Kidney epithelial cell (primary cell): ENCODE results near the gene DCXR. TPM values are rescaled to one million over a fixed set of nuclear protein-coding genes. Genes with fewer than 3 reads are reported as not detected.

ENCODE experiments used
- DNase-seq: peaks from one replicate; pipeline ENCODE4 v3.0.0-alpha.2; 2010; ENCODE audit warnings: low read depth
- H3K27me3 ChIP-seq: 2 replicates; pipeline ENCODE4 v1.6.0; 2011; ENCODE audit warnings: low read length; ENCODE audit not compliant: control insufficient read depth, insufficient read depth
- H3K36me3 ChIP-seq: 2 replicates; pipeline ENCODE4 v1.5.1; 2011; ENCODE audit warnings: low read length; ENCODE audit not compliant: control insufficient read depth, insufficient read depth
- H3K4me3 ChIP-seq: 2 replicates; pipeline ENCODE4 v1.5.1; 2011; ENCODE audit warnings: low read depth, mild to moderate bottlenecking, control low read depth, low read length
- CTCF ChIP-seq: IDR thresholded peaks from 2 replicates; pipeline ENCODE4 v1.5.1; 2011; ENCODE audit warnings: mild to moderate bottlenecking, moderate library complexity, low read length, control low read depth, inconsistent platforms; ENCODE audit not compliant: insufficient read depth, poor library complexity, severe bottlenecking
- total RNA-seq: library from RNA; depleted of rRNA; stranded (reverse); fragments of >200 nt; gene quantifications from 2 replicates; pipeline ENCODE4 v1.2.3, GENCODE V29; 2015

Gene DCXR
- total RNA-seq, 1 donor from 2014 or later, result 70.8 TPM

- no peaks in the 10 kb centered on the region for H3K36me3 ChIP-seq
- peaks cover 3% of the 10 kb centered on the region for H3K27me3 ChIP-seq
- no peak for DNase-seq
- TF ChIP-seq CTCF, result no peak
- no peak overlapping the region for H3K4me3 ChIP-seq
These were observed 2.0 kb downstream of the DCXR start for GRCh38 chr17:82035488-82035887.

GRCh38 chr17:82034371-82035011 is 3.0 kb downstream of the DCXR start:
- TF ChIP-seq CTCF, result no peak
- no peak overlapping the region for H3K4me3 ChIP-seq
- no peaks in the 10 kb centered on the region for H3K36me3 ChIP-seq
- no peak for DNase-seq
- peaks cover 3% of the 10 kb centered on the region for H3K27me3 ChIP-seq

GRCh38 chr17:82033359-82034085 is 4.0 kb downstream of the DCXR start:
- DNase-seq, result no peak
- TF ChIP-seq CTCF, result no peak
- no peak overlapping the region for H3K4me3 ChIP-seq
- H3K27me3 ChIP-seq, result peaks cover 3% of the 10 kb centered on the region
- H3K36me3 ChIP-seq, result no peaks in the 10 kb centered on the region

- no peaks in the 10 kb centered on the region for H3K36me3 ChIP-seq
- peak overlapping the region; percentile 38 for H3K4me3 ChIP-seq
- TF ChIP-seq CTCF, result no peak
- H3K27me3 ChIP-seq, result peaks cover 3% of the 10 kb centered on the region
- no peak for DNase-seq
These were observed 5.4 kb downstream of the DCXR start for GRCh38 chr17:82031885-82032627.

- Histone ChIP-seq H3K36me3 (no peaks in the 10 kb centered on the region), H3K4me3 (peak within 1 kb of the TSS; percentile 43), H3K27me3 (peaks cover 3% of the 10 kb centered on the region)
- TF ChIP-seq CTCF, result no peak
- no peak for DNase-seq
These were observed 6.1 kb downstream of the DCXR start, which contains the start of gene RAC3 for GRCh38 chr17:82031303-82031884. Gene RAC3 (plus strand): TSS chr17:82031678. CDS start chr17:82031762, 84 bp downstream.
